AG04449 (cell line): ENCODE measurements around the gene MIF.
A peak's percentile ranks its signal among the peaks of the same experiment; 100 is the strongest.

Experiments
- CTCF ChIA-PET: fragments of 350-600 bp; formaldehyde crosslinking; extraction: SDS; loops from one replicate; lab custom pipeline; 2021; ENCODE audit warnings: antibody characterized with exemption; lab: Yijun Ruan, JAX
- POLR2A ChIA-PET: fragments of 400-600, 350-600 bp; formaldehyde crosslinking; extraction: SDS; loops from one replicate; lab custom pipeline; 2020; ENCODE audit warnings: antibody characterized with exemption, inconsistent platforms; lab: Yijun Ruan, JAX
- DNase-seq: peaks from one replicate; pipeline ENCODE4 v3.0.0-alpha.2; 2010; ENCODE audit warnings: low read depth, low spot score
- H3K4me3 ChIP-seq: 2 replicates; pipeline ENCODE4 v1.5.1; 2011; ENCODE audit warnings: low read depth, mild to moderate bottlenecking, control low read depth, low read length
- CTCF ChIP-seq: IDR thresholded peaks from one replicate; pipeline ENCODE4 v1.5.1; 2011; ENCODE audit warnings: mild to moderate bottlenecking, moderate library complexity, low read length, control low read depth, inconsistent platforms; ENCODE audit not compliant: insufficient read depth; ENCODE audit errors: missing control alignments

MIF gene

GRCh38 chr22:23884140-23884539, 10.0 kb upstream of the MIF start:
- no peak for DNase-seq
- no peak overlapping the region for H3K4me3 ChIP-seq
- ChIA-PET CTCF (interaction anchor here (1.0 to 1.3 kb wide), 3 partner anchors 12 to 34 kb away, joined by 3 to 4 read pairs (median 4); no protein-coding TSS in a partner anchor), POLR2A (no interaction called here)
- TF ChIP-seq CTCF, result no peak

GRCh38 chr22:23888615-23889401, 5.4 kb upstream of the MIF start:
- CTCF ChIA-PET, result interaction anchor here (1.2 to 2.7 kb wide), 5 partner anchors 8 to 67 kb away, joined by 3 to 8 read pairs (median 4); no protein-coding TSS in a partner anchor
- POLR2A ChIA-PET, result no interaction called here
- DNase-seq, result no peak
- TF ChIP-seq CTCF, result peak; percentile 6
- no peak overlapping the region for H3K4me3 ChIP-seq

- POLR2A ChIA-PET, result no interaction called here
- DNase-seq, result no peak
- no peak overlapping the region for H3K4me3 ChIP-seq
- CTCF ChIA-PET, result interaction anchor here (1.2 to 2.7 kb wide), 3 partner anchors 22 to 66 kb away, joined by 4 to 8 read pairs (median 6); no protein-coding TSS in a partner anchor
- no peak for TF ChIP-seq CTCF
Measured at GRCh38 chr22:23889620-23890019, 4.6 kb upstream of the MIF start.

- no peak overlapping the region for H3K4me3 ChIP-seq
- no peak for DNase-seq
- CTCF ChIA-PET, result interaction anchor here (1.7 kb wide), 1 partner anchor 27 kb away, joined by 5 read pairs; no protein-coding TSS in a partner anchor
- POLR2A ChIA-PET, result no interaction called here
- TF ChIP-seq CTCF, result no peak
Measured at GRCh38 chr22:23891726-23892125, 2.5 kb upstream of the MIF start.

- POLR2A ChIA-PET, result no interaction called here
Measured at GRCh38 chr22:23892130-23892529, 2.1 kb upstream of the MIF start.

More at GRCh38 chr22:23892130-23892529, 2.1 kb upstream of the MIF start:
- CTCF ChIA-PET, result interaction anchor here (1.1 to 2.9 kb wide), 5 partner anchors 16 to 34 kb away, joined by 3 to 29 read pairs (median 16); partner anchors contain the start of gene SLC2A11
- TF ChIP-seq CTCF, result no peak
- H3K4me3 ChIP-seq, result no peak overlapping the region
- DNase-seq, result no peak
